NB4 (cell line): ENCODE results near the gene S100A9.
"Not testable (repeated sequence)": the region's sequence is repeated elsewhere in the genome, so short reads cannot be mapped to it uniquely, and the experiment has no call there.

ENCODE experiments used
- CTCF ChIP-seq: IDR thresholded peaks from one replicate; pipeline ENCODE4 v1.5.1; 2012; ENCODE audit warnings: low read depth, low read length
- MAX ChIP-seq: IDR thresholded peaks from 2 replicates; pipeline ENCODE4 v1.6.1; 2011; ENCODE audit warnings: low read depth, low read length
- MYC ChIP-seq: IDR thresholded peaks from 2 replicates; pipeline ENCODE4 v1.6.1; 2011; ENCODE audit warnings: low read depth, low read length
- POLR2A ChIP-seq: IDR thresholded peaks from 2 replicates; pipeline ENCODE4 v1.6.1; 2011; ENCODE audit warnings: mild to moderate bottlenecking; ENCODE audit not compliant: insufficient read length; ENCODE audit errors: extremely low read depth

- not testable (repeated sequence) for TF ChIP-seq CTCF, MAX, POLR2A, MYC
These were observed 43.3 kb upstream of the S100A9 start for GRCh38 chr1:153314388-153314787.
